Keratinocyte (primary cell): ENCODE results near the gene KRT79.

Experiments used
- CTCF ChIP-seq, 3 experiments: IDR thresholded peaks in 1 of 3; conservative IDR thresholded peaks in 1 of 3; optimal IDR thresholded peaks in 1 of 3; 2 replicates in 2 of 3; 3 replicates in 1 of 3; pipeline versions ENCODE3 to v1.5.1; 2011; ENCODE audit warnings: low read length in 3 of 3, mild to moderate bottlenecking in 3 of 3, moderate library complexity in 2 of 3, control low read depth in 1 of 3, inconsistent platforms in 1 of 3; ENCODE audit not compliant: insufficient read depth in 2 of 3; ENCODE audit errors: extremely low read depth in 1 of 3
- EZH2 ChIP-seq: IDR thresholded peaks from one replicate; pipeline ENCODE4 v1.6.1; 2012; ENCODE audit warnings: inconsistent platforms, mild to moderate bottlenecking, low read length, moderate library complexity

GRCh38 chr12:52777566-52777965, 56.5 kb downstream of the KRT79 start:
- no peak for TF ChIP-seq CTCF (optimal IDR thresholded peaks at IDR 0.05 in 1 of 3, IDR thresholded peaks at IDR 0.05 in 1 of 3, conservative IDR thresholded peaks at IDR 0.05 in 1 of 3; ENCODE audit: extremely low read depth in 1 of 3, insufficient read depth in 2 of 3, low read length in 3 of 3)
- no peak for TF ChIP-seq EZH2
